ENCODE data around the gene CAMP.
"Not testable (repeated sequence)": the region's sequence is repeated elsewhere in the genome, so short reads cannot be mapped to it uniquely, and the experiment has no call there.

The CAMP gene

DNA sequence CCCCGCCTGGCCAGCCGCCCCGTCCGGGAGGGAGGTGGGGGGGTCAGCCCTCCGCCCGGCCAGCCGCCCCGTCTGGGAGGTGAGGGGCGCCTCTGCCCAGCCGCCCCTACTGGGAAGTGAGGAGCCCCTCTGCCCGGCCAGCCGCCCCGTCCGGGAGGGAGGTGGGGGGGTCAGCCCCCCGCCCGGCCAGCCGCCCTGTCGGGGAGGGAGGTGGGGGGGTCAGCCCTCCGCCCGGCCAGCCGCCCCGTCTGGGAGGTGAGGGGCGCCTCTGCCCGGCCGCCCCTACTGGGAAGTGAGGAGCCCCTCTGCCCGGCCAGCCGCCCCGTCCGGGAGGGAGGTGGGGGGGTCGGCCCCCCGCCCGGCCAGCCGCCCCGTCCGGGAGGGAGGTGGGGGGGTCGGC lies 11.5 kb upstream of the CAMP start:
- not testable (repeated sequence) for DNase-seq

DNA sequence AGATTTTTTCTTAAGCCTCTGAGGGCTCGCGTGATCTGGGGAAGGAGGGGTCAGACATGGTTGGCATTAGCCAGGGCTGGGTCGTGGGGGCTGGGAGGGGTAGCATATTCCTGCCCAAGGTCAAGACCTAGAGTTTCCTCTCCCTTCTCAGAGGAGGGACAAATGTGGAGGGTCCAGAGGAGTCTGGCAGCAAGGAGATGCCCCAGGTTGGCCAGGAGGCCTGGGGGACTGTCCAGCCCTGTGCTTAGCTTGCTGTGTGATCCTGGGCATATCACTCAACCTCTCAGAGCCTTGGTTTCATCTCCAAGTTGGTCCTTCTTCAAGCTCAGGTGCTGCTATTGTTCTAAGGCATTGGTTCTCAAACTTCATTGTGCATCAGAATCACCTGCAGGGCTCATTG lies 9.1 kb upstream of the CAMP start:
- DNase-seq: no peak

- DNase-seq: peak in 1 of 56 donors; percentile 38
Observed at GRCh38 chr3:48215019-48215418, 8.3 kb upstream of the CAMP start.

- DNase-seq: peak in 10 of 56 donors; percentile 6 to 41 (median 12)
Observed at GRCh38 chr3:48215466-48215865, 7.8 kb upstream of the CAMP start.

GRCh38 chr3:48215876-48216275 lies 7.4 kb upstream of the CAMP start:
- DNase-seq: peak in 29 of 56 donors; percentile 4 to 81 (median 33)

DNA sequence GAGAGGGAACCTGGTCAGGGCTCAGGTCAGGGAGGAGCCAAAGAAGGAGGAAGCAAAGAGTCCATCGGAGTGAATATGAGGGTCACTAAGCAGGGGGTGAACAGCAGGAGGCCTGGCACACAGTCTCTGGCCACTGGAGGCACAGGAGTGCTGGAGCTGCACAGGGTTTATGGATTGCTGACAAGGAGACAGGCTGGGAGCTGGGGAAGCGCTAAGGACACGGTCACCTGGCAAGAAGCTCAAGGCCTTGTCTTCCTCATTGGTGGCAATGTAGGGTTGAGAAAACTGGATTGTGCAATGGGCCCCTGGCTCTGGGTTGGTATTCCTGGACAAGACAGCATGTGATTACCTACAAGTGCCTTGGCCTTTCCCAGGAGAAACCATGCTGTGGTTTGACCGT lies 5.8 kb upstream of the CAMP start:
- no peak for DNase-seq

- no peak for DNase-seq
Observed at GRCh38 chr3:48218537-48218936, 4.8 kb upstream of the CAMP start.

DNA sequence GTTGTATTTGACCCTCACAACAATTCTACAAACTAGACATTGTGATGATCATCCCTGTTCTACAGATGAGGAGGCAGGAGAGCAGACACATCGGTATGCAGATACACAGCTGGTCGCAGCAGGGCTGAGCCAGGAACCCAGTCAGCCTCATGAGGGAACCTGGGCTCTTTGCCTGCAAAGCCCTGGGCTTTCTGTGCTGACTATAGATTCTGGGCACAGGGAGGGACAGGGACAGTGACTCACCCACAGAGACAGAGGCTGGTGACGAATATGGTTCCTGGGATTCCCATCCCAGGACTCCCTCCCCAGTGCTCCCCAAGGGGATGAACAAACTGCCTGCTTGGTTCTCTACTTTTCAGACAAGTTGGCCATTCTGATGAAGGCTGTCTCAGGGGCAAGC lies 3.8 kb upstream of the CAMP start:
- no peak for DNase-seq

- DNase-seq: no peak
Observed at GRCh38 chr3:48220746-48221145, 2.5 kb upstream of the CAMP start.

DNA sequence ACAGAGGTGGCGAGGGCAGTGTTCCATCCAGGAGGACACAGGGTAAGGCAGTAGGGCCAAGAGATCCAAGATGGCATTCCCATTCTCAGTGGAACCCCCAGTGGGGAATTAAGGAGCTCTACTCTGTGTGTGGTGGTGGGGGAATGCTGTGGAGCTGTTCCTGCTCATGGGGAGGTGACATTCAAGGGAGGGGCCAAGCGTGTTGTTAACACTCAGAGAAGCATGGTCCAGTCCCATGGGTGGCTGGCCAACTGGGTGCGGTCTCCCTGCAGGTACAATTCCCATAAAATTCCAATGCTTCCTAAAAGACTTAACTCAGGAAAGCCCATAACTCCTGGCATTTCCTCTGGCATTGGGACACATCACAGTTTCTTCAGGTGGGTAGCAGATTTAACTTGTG lies 2.3 kb downstream of the CAMP start:
- DNase-seq: no peak

GRCh38 chr3:48226939-48227338 lies 3.6 kb downstream of the CAMP start:
- DNase-seq: no peak

- DNase-seq: no peak
Observed at GRCh38 chr3:48232232-48232631, 8.9 kb downstream of the CAMP start.

- DNase-seq: peak in 55 of 56 donors; percentile 9 to 88 (median 55)
Observed at GRCh38 chr3:48232734-48233133, 9.4 kb downstream of the CAMP start.

- no peak for DNase-seq
Observed at GRCh38 chr3:48233542-48233941, 10.2 kb downstream of the CAMP start.

DNA sequence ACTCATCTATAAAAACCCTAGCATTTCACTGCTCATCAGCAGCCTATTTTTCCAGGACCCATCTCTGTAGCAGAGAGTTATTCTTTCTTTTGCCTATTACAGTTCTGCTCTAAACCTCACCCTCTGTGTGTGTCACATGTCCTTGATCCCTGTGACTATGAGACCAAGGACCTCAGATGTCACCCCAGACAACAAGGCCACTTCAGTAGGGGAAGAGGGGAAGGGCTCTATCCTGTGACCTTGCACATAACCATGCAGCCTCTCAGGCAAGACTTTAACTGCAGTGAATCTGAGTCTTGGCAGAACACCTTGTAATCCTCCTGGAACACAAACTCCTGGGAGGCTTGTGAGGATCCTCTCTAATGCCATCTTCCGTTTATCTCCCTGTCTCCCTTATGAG lies 13.2 kb downstream of the CAMP start:
- no peak for DNase-seq

- DNase-seq: no peak
Observed at GRCh38 chr3:48238531-48239085, 15.3 kb downstream of the CAMP start.

GRCh38 chr3:48240000-48240963 lies 17.0 kb downstream of the CAMP start:
- no peak for DNase-seq

DNA sequence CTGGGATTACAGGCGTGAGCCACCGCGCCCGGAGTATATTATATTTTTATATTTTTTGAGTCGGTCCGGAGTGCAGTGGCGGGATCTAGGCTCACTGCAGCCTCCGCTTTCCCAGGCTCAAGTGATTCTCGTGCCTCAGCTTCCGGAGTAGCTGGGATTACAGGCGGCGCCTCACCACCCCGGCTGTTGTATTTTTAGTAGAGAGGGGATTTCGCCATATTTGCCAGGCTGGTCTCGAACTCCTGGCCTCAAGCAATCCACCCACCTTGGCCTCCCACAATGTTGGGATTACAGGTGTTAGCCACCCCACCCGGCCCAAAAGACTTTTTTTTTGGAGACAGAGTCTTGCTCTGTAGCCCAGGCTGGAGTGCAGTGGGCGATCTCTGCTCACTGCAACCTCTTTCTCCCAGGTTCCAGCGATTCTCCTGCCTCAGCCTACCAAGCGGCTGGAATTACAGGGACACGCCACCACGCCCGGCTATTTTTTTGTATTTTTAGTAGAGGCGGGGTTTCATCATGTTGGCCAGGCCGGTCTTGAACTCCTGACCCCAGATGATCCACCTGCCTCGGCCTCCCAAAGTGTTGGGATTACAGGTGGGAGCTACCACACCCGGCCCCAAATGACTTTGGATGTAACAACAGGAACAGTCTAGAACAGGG lies 18.6 kb downstream of the CAMP start:
- DNase-seq: no peak

- no peak for DNase-seq
Observed at GRCh38 chr3:48243886-48244285, 20.6 kb downstream of the CAMP start.

GRCh38 chr3:48244461-48244860 lies 21.2 kb downstream of the CAMP start:
- no peak for DNase-seq

DNA sequence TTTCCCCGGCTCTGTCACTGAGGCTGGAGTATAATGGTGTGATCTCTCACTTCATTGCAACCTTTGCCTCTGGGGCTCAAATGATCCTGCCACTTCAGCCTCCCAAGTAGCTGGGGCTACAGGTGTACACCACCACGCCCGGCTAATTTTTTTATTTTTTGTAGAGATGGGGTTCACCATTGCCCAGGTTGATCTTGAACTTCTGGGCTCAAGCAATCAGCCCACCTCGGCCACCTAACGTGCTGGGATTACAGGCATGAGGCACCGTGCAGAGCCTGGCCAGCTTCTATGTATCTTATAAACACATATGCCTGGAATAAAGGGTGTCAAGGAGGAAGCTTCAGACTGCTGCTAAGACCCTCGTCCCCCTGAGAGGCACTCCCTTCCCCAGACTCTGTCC lies 21.8 kb downstream of the CAMP start:
- no peak for DNase-seq

- no peak for DNase-seq
Observed at GRCh38 chr3:48247401-48247811, 24.1 kb downstream of the CAMP start.
